Uterus (tissue), 2 donors: ENCODE data around the gene FBRSL1.

Experiments used
- POLR2A ChIP-seq, 2 donors: fragments of 450-650 bp; IDR thresholded peaks; one replicate each; pipeline ENCODE4 v1.6.1; 2016; ENCODE audit warnings: antibody characterized with exemption in 2 of 2, mild to moderate bottlenecking in 1 of 2, moderate library complexity in 1 of 2
- TF ChIP-seq, protein P1 (sequence below), 4 experiments: fragments of 200-600 bp in 2 of 4; fragments of 450-650 bp in 2 of 4; sonication (generic) in 2 of 4; IDR thresholded peaks; one replicate each; pipeline ENCODE4 v1.5.1; 2016 to 2019; ENCODE audit warnings: antibody characterized with exemption in 4 of 4, mild to moderate bottlenecking in 2 of 4, moderate library complexity in 1 of 4

DNA sequence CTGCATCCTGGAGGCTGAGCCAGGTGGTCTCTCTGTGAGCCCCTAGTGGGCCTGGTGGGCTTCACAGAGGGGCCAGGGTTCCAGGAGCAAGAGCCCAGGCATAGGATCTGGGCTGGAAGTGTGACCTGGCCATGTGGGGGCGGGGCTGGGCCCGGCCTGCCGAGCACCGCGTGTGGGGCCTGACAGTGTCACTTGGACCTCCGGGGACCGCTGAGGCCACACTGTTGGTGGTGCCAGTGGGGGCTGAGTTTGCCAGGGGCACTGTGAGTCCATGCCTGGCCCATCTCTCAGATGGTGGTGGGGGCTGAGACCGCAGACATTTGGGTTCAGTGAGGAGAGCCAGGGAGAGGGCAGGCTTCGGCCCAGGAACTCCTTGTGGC, 5.2 kb downstream of the FBRSL1 start:
- TF ChIP-seq POLR2A (IDR thresholded peaks at IDR 0.05): no peak
- TF ChIP-seq, protein P1, sequence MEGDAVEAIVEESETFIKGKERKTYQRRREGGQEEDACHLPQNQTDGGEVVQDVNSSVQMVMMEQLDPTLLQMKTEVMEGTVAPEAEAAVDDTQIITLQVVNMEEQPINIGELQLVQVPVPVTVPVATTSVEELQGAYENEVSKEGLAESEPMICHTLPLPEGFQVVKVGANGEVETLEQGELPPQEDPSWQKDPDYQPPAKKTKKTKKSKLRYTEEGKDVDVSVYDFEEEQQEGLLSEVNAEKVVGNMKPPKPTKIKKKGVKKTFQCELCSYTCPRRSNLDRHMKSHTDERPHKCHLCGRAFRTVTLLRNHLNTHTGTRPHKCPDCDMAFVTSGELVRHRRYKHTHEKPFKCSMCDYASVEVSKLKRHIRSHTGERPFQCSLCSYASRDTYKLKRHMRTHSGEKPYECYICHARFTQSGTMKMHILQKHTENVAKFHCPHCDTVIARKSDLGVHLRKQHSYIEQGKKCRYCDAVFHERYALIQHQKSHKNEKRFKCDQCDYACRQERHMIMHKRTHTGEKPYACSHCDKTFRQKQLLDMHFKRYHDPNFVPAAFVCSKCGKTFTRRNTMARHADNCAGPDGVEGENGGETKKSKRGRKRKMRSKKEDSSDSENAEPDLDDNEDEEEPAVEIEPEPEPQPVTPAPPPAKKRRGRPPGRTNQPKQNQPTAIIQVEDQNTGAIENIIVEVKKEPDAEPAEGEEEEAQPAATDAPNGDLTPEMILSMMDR (IDR thresholded peaks at IDR 0.05): no peak
